SU-DHL-6 (cell line): ENCODE measurements around the gene TMEM192.

Source experiments
- H2AFZ ChIP-seq: fragments of 200-600 bp; sonication (generic); 2 replicates; pipeline ENCODE4 v1.6.1; 2014; ENCODE audit warnings: low read depth, mild to moderate bottlenecking, moderate library complexity, mixed read lengths, antibody characterized with exemption, low read length; ENCODE audit not compliant: severe bottlenecking
- H3F3A ChIP-seq: fragments of 200-600 bp; shearing (Covaris generic); 2 replicates; pipeline ENCODE4 v1.6.0; 2016; ENCODE audit warnings: antibody characterized with exemption, mild to moderate bottlenecking; ENCODE audit not compliant: insufficient read depth
- H3K27ac ChIP-seq: fragments of 200-600 bp; sonication (generic); 2 replicates; pipeline ENCODE4 v1.5.1; 2016; ENCODE audit warnings: low read depth, mild to moderate bottlenecking, low read length, moderate library complexity, mixed read lengths
- H3K27me3 ChIP-seq: fragments of 200-600 bp; sonication (generic), shearing (Covaris generic); 2 replicates; pipeline ENCODE4 v1.6.0; 2014; ENCODE audit warnings: mild to moderate bottlenecking, low read length
- H3K36me3 ChIP-seq: fragments of 200-600 bp; sonication (generic); 2 replicates; pipeline ENCODE4 v1.6.1; 2014; ENCODE audit warnings: mild to moderate bottlenecking, low read length, mixed read lengths
- H3K4me2 ChIP-seq: fragments of 300-600, 200-600 bp; shearing (Covaris generic), sonication (generic); 2 replicates; pipeline ENCODE4 v1.6.0; 2014; ENCODE audit warnings: low read length, low read depth, mild to moderate bottlenecking; ENCODE audit not compliant: poor library complexity, severe bottlenecking
- H3K4me3 ChIP-seq: fragments of 200-600 bp; sonication (generic); 2 replicates; pipeline ENCODE4 v1.5.1; 2014; ENCODE audit warnings: antibody characterized with exemption, low read length, mild to moderate bottlenecking, mixed read lengths; ENCODE audit not compliant: insufficient read depth, poor library complexity, severe bottlenecking
- H3K79me2 ChIP-seq: fragments of 200-600 bp; sonication (generic); 2 replicates; pipeline ENCODE4 v1.6.1; 2014; ENCODE audit warnings: mild to moderate bottlenecking, low read length, moderate library complexity; ENCODE audit not compliant: insufficient read depth
- H3K9ac ChIP-seq: fragments of 200-600 bp; sonication (generic); 2 replicates; pipeline ENCODE4 v1.7.0; 2014; ENCODE audit warnings: mild to moderate bottlenecking, low read length
- H3K9me2 ChIP-seq: fragments of 200-600 bp; sonication (generic); replicated peaks from 2 replicates; pipeline ENCODE4 v1.6.1; 2014; ENCODE audit warnings: low read length; ENCODE audit not compliant: insufficient read depth
- H3K9me3 ChIP-seq: fragments of 200-600 bp; sonication (generic); 2 replicates; pipeline ENCODE4 v1.6.1; 2014; ENCODE audit warnings: low read length, mixed read lengths; ENCODE audit not compliant: insufficient read depth
- H4K20me1 ChIP-seq: fragments of 200-600 bp; sonication (generic); 2 replicates; pipeline ENCODE4 v1.6.1; 2014; ENCODE audit warnings: low read depth, mild to moderate bottlenecking, antibody characterized with exemption, low read length, moderate library complexity, mixed read lengths
- EZH2phosphoT487 ChIP-seq: fragments of 200-600 bp; sonication (generic), shearing (Covaris generic); conservative IDR thresholded peaks from 2 replicates; pipeline ENCODE4 v1.6.1; 2018; ENCODE audit warnings: mild to moderate bottlenecking, antibody characterized with exemption, low read length, moderate library complexity, mixed read lengths
- TF ChIP-seq, protein P1 (sequence below): fragments of 200-600 bp; sonication (generic); IDR thresholded peaks from one replicate; pipeline ENCODE4 v1.5.1; 2017; ENCODE audit warnings: antibody characterized with exemption, mild to moderate bottlenecking, low read length, moderate library complexity; ENCODE audit not compliant: insufficient read depth, poor library complexity, severe bottlenecking

Gene TMEM192

GRCh38 chr4:165138843-165139242 is 26.2 kb upstream of the TMEM192 start:
- no peak overlapping the region for H3K9ac ChIP-seq
- no peaks in the 10 kb centered on the region for H4K20me1 ChIP-seq
- H3K4me2 ChIP-seq = no peak overlapping the region
- H3K4me3 ChIP-seq = no peak overlapping the region
- no peak for TF ChIP-seq EZH2phosphoT487
- TF ChIP-seq, protein P1, sequence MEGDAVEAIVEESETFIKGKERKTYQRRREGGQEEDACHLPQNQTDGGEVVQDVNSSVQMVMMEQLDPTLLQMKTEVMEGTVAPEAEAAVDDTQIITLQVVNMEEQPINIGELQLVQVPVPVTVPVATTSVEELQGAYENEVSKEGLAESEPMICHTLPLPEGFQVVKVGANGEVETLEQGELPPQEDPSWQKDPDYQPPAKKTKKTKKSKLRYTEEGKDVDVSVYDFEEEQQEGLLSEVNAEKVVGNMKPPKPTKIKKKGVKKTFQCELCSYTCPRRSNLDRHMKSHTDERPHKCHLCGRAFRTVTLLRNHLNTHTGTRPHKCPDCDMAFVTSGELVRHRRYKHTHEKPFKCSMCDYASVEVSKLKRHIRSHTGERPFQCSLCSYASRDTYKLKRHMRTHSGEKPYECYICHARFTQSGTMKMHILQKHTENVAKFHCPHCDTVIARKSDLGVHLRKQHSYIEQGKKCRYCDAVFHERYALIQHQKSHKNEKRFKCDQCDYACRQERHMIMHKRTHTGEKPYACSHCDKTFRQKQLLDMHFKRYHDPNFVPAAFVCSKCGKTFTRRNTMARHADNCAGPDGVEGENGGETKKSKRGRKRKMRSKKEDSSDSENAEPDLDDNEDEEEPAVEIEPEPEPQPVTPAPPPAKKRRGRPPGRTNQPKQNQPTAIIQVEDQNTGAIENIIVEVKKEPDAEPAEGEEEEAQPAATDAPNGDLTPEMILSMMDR = no peak
- H3F3A ChIP-seq = no peaks in the 10 kb centered on the region
- H3K36me3 ChIP-seq = no peaks in the 10 kb centered on the region
- no peak overlapping the region for H2AFZ ChIP-seq
- no peaks in the 10 kb centered on the region for H3K79me2 ChIP-seq
- H3K9me3 ChIP-seq = no peaks in the 10 kb centered on the region
- H3K9me2 ChIP-seq = no peaks in the 10 kb centered on the region
- H3K27ac ChIP-seq = no peak overlapping the region
- H3K27me3 ChIP-seq = no peaks in the 10 kb centered on the region

DNA sequence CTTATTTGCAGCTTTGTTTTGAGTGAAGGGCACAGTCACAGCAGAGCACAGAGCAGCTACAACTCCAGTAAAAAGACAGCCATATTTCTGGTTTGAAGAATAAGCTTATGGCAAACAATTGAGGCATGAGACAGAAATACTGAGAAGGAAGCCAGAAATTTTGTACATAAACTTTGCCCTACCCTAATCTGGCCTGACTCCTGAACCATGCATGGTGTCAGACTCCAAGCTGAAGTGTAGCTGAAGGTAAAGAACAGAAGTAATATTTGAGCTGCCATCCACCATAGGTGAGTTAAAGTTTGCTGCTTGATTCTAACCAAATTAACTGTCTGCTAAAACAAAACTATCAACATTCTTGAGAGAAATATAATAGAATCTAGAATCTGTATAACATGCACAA is 24.5 kb upstream of the TMEM192 start:
- H3K27ac ChIP-seq = no peak overlapping the region
- H3K36me3 ChIP-seq = no peaks in the 10 kb centered on the region
- no peaks in the 10 kb centered on the region for H3K9me3 ChIP-seq
- no peaks in the 10 kb centered on the region for H3K79me2 ChIP-seq
- H4K20me1 ChIP-seq = no peaks in the 10 kb centered on the region
- TF ChIP-seq, protein P1 = no peak
- no peak for TF ChIP-seq EZH2phosphoT487
- H2AFZ ChIP-seq = no peak overlapping the region
- no peak overlapping the region for H3K4me3 ChIP-seq
- no peaks in the 10 kb centered on the region for H3K9me2 ChIP-seq
- no peak overlapping the region for H3K9ac ChIP-seq
- H3K27me3 ChIP-seq = no peaks in the 10 kb centered on the region
- H3K4me2 ChIP-seq = no peak overlapping the region
- H3F3A ChIP-seq = no peaks in the 10 kb centered on the region

GRCh38 chr4:165136529-165136928 is 23.9 kb upstream of the TMEM192 start:
- no peaks in the 10 kb centered on the region for H3K79me2 ChIP-seq
- no peaks in the 10 kb centered on the region for H4K20me1 ChIP-seq
- H3K9ac ChIP-seq = no peak overlapping the region
- no peaks in the 10 kb centered on the region for H3K27me3 ChIP-seq
- H2AFZ ChIP-seq = no peak overlapping the region
- H3K9me2 ChIP-seq = no peaks in the 10 kb centered on the region
- H3F3A ChIP-seq = no peaks in the 10 kb centered on the region
- no peak overlapping the region for H3K27ac ChIP-seq
- no peak overlapping the region for H3K4me3 ChIP-seq
- H3K9me3 ChIP-seq = no peaks in the 10 kb centered on the region
- H3K4me2 ChIP-seq = no peak overlapping the region
- no peaks in the 10 kb centered on the region for H3K36me3 ChIP-seq
- TF ChIP-seq, protein P1 = no peak
- TF ChIP-seq EZH2phosphoT487 = no peak
